NCI-H524 treated with DMSO at 0.1 percent for 48 hours (cell line): Measurements from ENCODE around the gene BICDL1.

Source experiments
- DNase-seq: peaks from one replicate; lab custom pipeline; 2025; lab: John Stamatoyannopoulos, UW

Gene BICDL1

GRCh38 chr12:120081641-120082040 is 92.6 kb downstream of the BICDL1 start:
- DNase-seq, result no peak

- no peak for DNase-seq
Measured at GRCh38 chr12:120085920-120086645, 97.0 kb downstream of the BICDL1 start.

- peak; percentile 85 for DNase-seq
Measured at GRCh38 chr12:120086801-120087621, 98.0 kb downstream of the BICDL1 start.

- DNase-seq, result no peak
Measured at GRCh38 chr12:120089105-120089504, 100.1 kb downstream of the BICDL1 start.

- no peak for DNase-seq
Measured at GRCh38 chr12:120089796-120090195, 100.8 kb downstream of the BICDL1 start.

GRCh38 chr12:120090206-120090605 is 101.2 kb downstream of the BICDL1 start:
- DNase-seq, result no peak

GRCh38 chr12:120090626-120091295 is 101.7 kb downstream of the BICDL1 start:
- DNase-seq, result no peak

GRCh38 chr12:120091371-120092090 is 102.5 kb downstream of the BICDL1 start:
- no peak for DNase-seq

GRCh38 chr12:120092551-120093335 is 103.7 kb downstream of the BICDL1 start:
- no peak for DNase-seq

GRCh38 chr12:120093336-120093591 is 104.2 kb downstream of the BICDL1 start:
- no peak for DNase-seq

GRCh38 chr12:120093592-120094355 is 104.7 kb downstream of the BICDL1 start:
- no peak for DNase-seq

- DNase-seq, result no peak
Measured at GRCh38 chr12:120094485-120094884, 105.4 kb downstream of the BICDL1 start.

- no peak for DNase-seq
Measured at GRCh38 chr12:120095331-120095730, 106.3 kb downstream of the BICDL1 start.

- DNase-seq, result no peak
Measured at GRCh38 chr12:120095736-120096135, 106.7 kb downstream of the BICDL1 start.

- no peak for DNase-seq
Measured at GRCh38 chr12:120096671-120097202, 107.7 kb downstream of the BICDL1 start.

- no peak for DNase-seq
Measured at GRCh38 chr12:120098756-120099470, 109.9 kb downstream of the BICDL1 start.

- DNase-seq, result no peak
Measured at GRCh38 chr12:120099738-120100137, 110.7 kb downstream of the BICDL1 start.

GRCh38 chr12:120100630-120101029 is 111.6 kb downstream of the BICDL1 start:
- no peak for DNase-seq

GRCh38 chr12:120101182-120101581 is 112.1 kb downstream of the BICDL1 start:
- no peak for DNase-seq

- DNase-seq, result no peak
Measured at GRCh38 chr12:120101617-120102016, 112.6 kb downstream of the BICDL1 start.
